H1 (cell line): Measurements from ENCODE around the gene AKT1. TPM values are rescaled to one million over a fixed set of nuclear protein-coding genes. Genes with fewer than 3 reads are reported as not detected.

ENCODE experiments used
- CTCF ChIA-PET: fragments of 300-600 bp; sonication (Branson Sonifier 250); formaldehyde crosslinking; loops from one replicate; lab custom pipeline; 2021; ENCODE audit not compliant: partially characterized antibody; lab: Charles Lee
- POLR2A ChIA-PET: fragments of 300-600 bp; sonication (Branson Sonifier 250); formaldehyde crosslinking; loops from one replicate; lab custom pipeline; 2021; ENCODE audit warnings: inconsistent platforms; ENCODE audit not compliant: partially characterized antibody; lab: Charles Lee
- DNase-seq, 2 experiments: peaks; one replicate each; pipeline versions ENCODE4 v3.0.0 to v3.0.0-alpha.2; 2010 to 2022; ENCODE audit warnings: low spot score in 2 of 2, low read depth in 1 of 2, mixed read lengths in 1 of 2
- FAIRE-seq: peaks from 2 replicates; lab custom pipeline; 2011; peaks lifted over from hg19 to GRCh38; lab: Jason Lieb, UNC
- H2AFZ ChIP-seq: 2 replicates; pipeline ENCODE4 v1.8.1; 2012; ENCODE audit warnings: low read length, inconsistent platforms
- H2AK5ac ChIP-seq: 2 replicates; pipeline ENCODE4 v1.6.1; 2013; ENCODE audit warnings: low read depth, low read length
- H2BK120ac ChIP-seq: replicated peaks from 2 replicates; pipeline ENCODE3; 2013; ENCODE audit warnings: low read depth, low read length, inconsistent platforms
- H2BK12ac ChIP-seq: 2 replicates; pipeline ENCODE4 v1.6.1; 2013; ENCODE audit warnings: low read depth, low read length
- H2BK15ac ChIP-seq: 2 replicates; pipeline ENCODE4 v1.6.1; 2013; ENCODE audit warnings: low read length
- H2BK20ac ChIP-seq: 2 replicates; pipeline ENCODE4 v1.6.1; 2013; ENCODE audit warnings: low read length
- H2BK5ac ChIP-seq: 2 replicates; pipeline ENCODE4 v1.6.1; 2013; ENCODE audit warnings: low read depth, low read length
- H3K14ac ChIP-seq: 2 replicates; pipeline ENCODE4 v1.6.1; 2013; ENCODE audit warnings: inconsistent platforms; ENCODE audit not compliant: insufficient read length
- H3K18ac ChIP-seq: 2 replicates; pipeline ENCODE4 v1.6.1; 2013; ENCODE audit warnings: low read length; ENCODE audit errors: extremely low read depth
- H3K23ac ChIP-seq: 2 replicates; pipeline ENCODE4 v1.6.1; 2013; ENCODE audit warnings: inconsistent platforms; ENCODE audit not compliant: insufficient read length
- H3K23me2 ChIP-seq: 2 replicates; pipeline ENCODE4 v1.6.1; 2013; ENCODE audit warnings: low read depth, low read length
- H3K27ac ChIP-seq: 2 replicates; pipeline ENCODE4 v1.6.1; 2011; ENCODE audit warnings: low read depth, low read length, inconsistent platforms
- H3K27me3 ChIP-seq, 4 experiments: replicated peaks in 1 of 4; 1 replicate in 1 of 4; 2 replicates in 3 of 4; pipeline versions ENCODE4 v1.6.1 to v1.8.1; 2011 to 2013; ENCODE audit warnings: low read length in 3 of 4, mild to moderate bottlenecking in 3 of 4, inconsistent platforms in 2 of 4, mixed read lengths in 2 of 4, moderate library complexity in 1 of 4; ENCODE audit not compliant: control insufficient read depth in 3 of 4, insufficient read depth in 3 of 4; ENCODE audit errors: extremely low read depth in 1 of 4
- H3K36me3 ChIP-seq, 4 experiments: 2 replicates each; pipeline versions ENCODE4 v1.6.1 to v1.8.1; 2011 to 2013; ENCODE audit warnings: mild to moderate bottlenecking in 4 of 4, low read length in 3 of 4, moderate library complexity in 2 of 4, control low read depth in 1 of 4, inconsistent platforms in 1 of 4; ENCODE audit not compliant: insufficient read depth in 4 of 4, control insufficient read depth in 2 of 4
- H3K4ac ChIP-seq: replicated peaks from 2 replicates; pipeline ENCODE3; 2013; ENCODE audit warnings: low read length, low read depth, mixed read lengths, inconsistent platforms; ENCODE audit not compliant: insufficient read length
- H3K4me1 ChIP-seq, 4 experiments: replicated peaks in 1 of 4; 1 replicate in 1 of 4; 2 replicates in 3 of 4; pipeline versions ENCODE4 v1.6.1 to v1.8.1; 2011 to 2013; ENCODE audit warnings: low read length in 3 of 4, inconsistent platforms in 2 of 4, mixed read lengths in 1 of 4; ENCODE audit not compliant: insufficient read depth in 4 of 4, control insufficient read depth in 3 of 4
- H3K4me2 ChIP-seq, 2 experiments: 2 replicates each; pipeline versions ENCODE4 v1.6.1 to v1.8.1; 2011 to 2013; ENCODE audit warnings: low read depth in 2 of 2, low read length in 2 of 2, control low read depth in 1 of 2, inconsistent platforms in 1 of 2, mild to moderate bottlenecking in 1 of 2; ENCODE audit not compliant: insufficient read depth in 1 of 2
- H3K4me3 ChIP-seq, 4 experiments: fragments of 200-600, 300-600 bp in 1 of 4; sonication (generic), shearing (Covaris generic), sonication (Bioruptor Twin) in 1 of 4; 2 replicates each; pipeline versions ENCODE4 v1.5.1 to v1.8.1; 2011 to 2016; ENCODE audit warnings: low read length in 4 of 4, low read depth in 3 of 4, control low read depth in 2 of 4, inconsistent platforms in 2 of 4, mild to moderate bottlenecking in 2 of 4, mixed read lengths in 1 of 4, moderate library complexity in 1 of 4; ENCODE audit not compliant: insufficient read depth in 2 of 4; ENCODE audit errors: extremely low read depth in 1 of 4
- H3K56ac ChIP-seq: replicated peaks from 2 replicates; pipeline ENCODE3; 2013; ENCODE audit warnings: low read depth, mild to moderate bottlenecking, mixed read lengths, low read length, inconsistent platforms; ENCODE audit not compliant: insufficient read length
- H3K79me1 ChIP-seq: 2 replicates; pipeline ENCODE4 v1.6.1; 2013; ENCODE audit warnings: low read depth, low read length, control low read depth
- H3K79me2 ChIP-seq, 2 experiments: 2 replicates each; pipeline versions ENCODE4 v1.6.1 to v1.8.1; 2012 to 2013; ENCODE audit warnings: low read length in 2 of 2, mild to moderate bottlenecking in 2 of 2, inconsistent platforms in 1 of 2; ENCODE audit not compliant: insufficient read depth in 2 of 2, control insufficient read depth in 1 of 2
- H3K9ac ChIP-seq, 4 experiments: replicated peaks in 1 of 4; 1 replicate in 1 of 4; 2 replicates in 3 of 4; pipeline versions ENCODE4 v1.6.1 to v1.8.1; 2011 to 2013; ENCODE audit warnings: low read depth in 3 of 4, low read length in 3 of 4, control low read depth in 2 of 4, mild to moderate bottlenecking in 2 of 4, moderate library complexity in 2 of 4, inconsistent platforms in 1 of 4; ENCODE audit errors: extremely low read depth in 1 of 4
- H3K9me3 ChIP-seq, 2 experiments: 2 replicates each; pipeline versions ENCODE4 v1.6.1 to v1.8.1; 2012 to 2013; ENCODE audit warnings: mild to moderate bottlenecking in 2 of 2, moderate library complexity in 2 of 2, control low read depth in 1 of 2, inconsistent platforms in 1 of 2, low read depth in 1 of 2, low read length in 1 of 2, mixed read lengths in 1 of 2; ENCODE audit not compliant: insufficient read depth in 2 of 2
- H4K20me1 ChIP-seq, 2 experiments: replicated peaks in 1 of 2; 2 replicates each; pipeline versions ENCODE3 to v1.8.1; 2011 to 2013; ENCODE audit warnings: inconsistent platforms in 2 of 2, low read length in 2 of 2, mild to moderate bottlenecking in 1 of 2; ENCODE audit not compliant: insufficient read depth in 2 of 2, control insufficient read depth in 1 of 2
- H4K5ac ChIP-seq: 2 replicates; pipeline ENCODE4 v1.6.1; 2013; ENCODE audit warnings: low read length, low read depth, mixed read lengths, inconsistent platforms; ENCODE audit not compliant: insufficient read length
- H4K8ac ChIP-seq: 2 replicates; pipeline ENCODE4 v1.8.0; 2013; ENCODE audit warnings: mild to moderate bottlenecking, moderate library complexity, low read length, inconsistent platforms; ENCODE audit not compliant: insufficient read depth; ENCODE audit errors: extremely low read depth
- H4K91ac ChIP-seq: replicated peaks from 2 replicates; pipeline ENCODE3; 2013; ENCODE audit warnings: low read length, mixed read lengths, inconsistent platforms; ENCODE audit not compliant: insufficient read length
- ASH2L ChIP-seq: fragments of 200-600, 300-600 bp; sonication (generic); IDR thresholded peaks from one replicate; pipeline ENCODE4 v1.7.1; 2017; ENCODE audit warnings: low read length
- CREB1 ChIP-seq: IDR thresholded peaks from 2 replicates; pipeline ENCODE4 v1.6.1; 2012; ENCODE audit warnings: inconsistent platforms
- EGR1 ChIP-seq: IDR thresholded peaks from 2 replicates; pipeline ENCODE4 v1.6.1; 2011; ENCODE audit warnings: low read depth, low read length, borderline replicate concordance
- EP300 ChIP-seq, 2 experiments: IDR thresholded peaks; 1 replicate in 1 of 2; 2 replicates in 1 of 2; pipeline ENCODE4 v1.6.1; 2011 to 2012; ENCODE audit warnings: low read depth in 2 of 2, low read length in 2 of 2, mild to moderate bottlenecking in 2 of 2, borderline replicate concordance in 1 of 2, inconsistent platforms in 1 of 2, moderate library complexity in 1 of 2
- FOSL1 ChIP-seq: IDR thresholded peaks from 2 replicates; pipeline ENCODE4 v1.6.1; 2011; ENCODE audit warnings: mild to moderate bottlenecking, low read depth, low read length, moderate library complexity; ENCODE audit not compliant: insufficient read depth
- GTF2F1 ChIP-seq: IDR thresholded peaks from 2 replicates; pipeline ENCODE4 v1.6.1; 2012; ENCODE audit warnings: low read depth, low read length, improper control_type of control experiment, borderline replicate concordance
- JUN ChIP-seq: IDR thresholded peaks from 2 replicates; pipeline ENCODE4 v1.6.1; 2011; ENCODE audit warnings: low read depth, mild to moderate bottlenecking, improper control_type of control experiment, low read length
- JUND ChIP-seq: IDR thresholded peaks from 2 replicates; pipeline ENCODE4 v1.6.1; 2011; ENCODE audit warnings: mild to moderate bottlenecking, improper control_type of control experiment, low read length
- MAFK ChIP-seq: IDR thresholded peaks from 2 replicates; pipeline ENCODE4 v1.6.1; 2012; ENCODE audit warnings: low read depth, mild to moderate bottlenecking, improper control_type of control experiment, low read length
- MAX ChIP-seq: IDR thresholded peaks from 2 replicates; pipeline ENCODE4 v1.6.1; 2012; ENCODE audit warnings: inconsistent platforms
- POLR2AphosphoS5 ChIP-seq: IDR thresholded peaks from 2 replicates; pipeline ENCODE4 v1.6.1; 2011; ENCODE audit warnings: low read depth, low read length
- RBBP5 ChIP-seq: IDR thresholded peaks from 2 replicates; pipeline ENCODE4 v1.7.1; 2012; ENCODE audit warnings: low read depth, mild to moderate bottlenecking, inconsistent platforms, low read length, moderate library complexity, borderline replicate concordance
- RFX5 ChIP-seq: IDR thresholded peaks from 2 replicates; pipeline ENCODE4 v1.6.1; 2011; ENCODE audit warnings: low read depth, low read length, improper control_type of control experiment, borderline replicate concordance
- SRF ChIP-seq: IDR thresholded peaks from 2 replicates; pipeline ENCODE4 v1.6.1; 2011; ENCODE audit warnings: mild to moderate bottlenecking, low read depth, low read length, moderate library complexity
- TEAD4 ChIP-seq: IDR thresholded peaks from 2 replicates; pipeline ENCODE4 v1.6.1; 2012; ENCODE audit warnings: low read depth, low read length, inconsistent platforms, mixed read lengths
- WGBS, 2 experiments: shearing (Covaris generic) in 1 of 2; methylation state at CpG; one replicate each; pipeline versions ENCODE4 v1.1.6 to v1.1.7; 2013 to 2015; ENCODE audit warnings: low lambda C conversion rate in 2 of 2, mixed read lengths in 2 of 2, inconsistent platforms in 1 of 2, low coverage in 1 of 2, missing lambda C conversion rate in 1 of 2; ENCODE audit not compliant: insufficient replicate concordance in 2 of 2, insufficient coverage in 1 of 2, insufficient read length in 1 of 2; ENCODE audit errors: extremely low coverage in 1 of 2, missing lambda C conversion rate in 1 of 2; 5-methylcytosine and 5-hydroxymethylcytosine counted together
- polyA plus RNA-seq, 7 experiments: library from polyadenylated mRNA; depleted of rRNA in 3 of 7; stranded (reverse) in 5 of 7; unstranded in 2 of 7; fragments of >200 nt in 5 of 7; fragments of 200-250 nt in 2 of 7; gene quantifications; 1 replicate in 5 of 7; 2 replicates in 1 of 7; 4 replicates in 1 of 7; pipeline versions ENCODE4 v1.2.1 to v1.2.3, GENCODE V29; 2011 to 2013; ENCODE audit warnings: missing spikeins in 2 of 7, mixed read lengths in 2 of 7
- total RNA-seq: library from RNA; stranded (reverse); fragmentation: NEBNext Ultra II Directional; extraction: Animal tissue kit (Norgen Biotek cat#: 25700); gene quantifications from 2 replicates; pipeline ENCODE4 v1.2.1, GENCODE V29; 2021

AKT1 gene
- total and polyA plus RNA-seq, 2 of the 8 experiments (the other 6 are each of a cell fraction or from before 2014, with no cell fraction given) = 68.1 to 71.5 TPM

GRCh38 chr14:104791425-104791824 lies 4.1 kb downstream of the AKT1 start:
- Histone ChIP-seq H2BK120ac (no peak overlapping the region), H4K20me1 (peaks cover 26 to 39% of the 10 kb centered on the region in 2 experiments), H3K56ac (no peak overlapping the region), H3K79me1 (peaks cover 8% of the 10 kb centered on the region), H2BK12ac (no peak overlapping the region), H3K36me3 (peaks cover 0 to 4% (median 0%) of the 10 kb centered on the region in 4 experiments; a peak in 3 of 8 replicates), H4K5ac (no peak overlapping the region), H3K27ac (no peak overlapping the region), H3K9ac (no peak overlapping the region), H3K9me3 (no peaks in the 10 kb centered on the region), H2AK5ac (no peak overlapping the region), H2BK5ac (no peak overlapping the region), H3K23me2 (peaks cover 13% of the 10 kb centered on the region; the same call in 1 of the 2 replicates), H3K4me2 (no peak overlapping the region), H4K91ac (no peak overlapping the region), H2BK15ac (no peak overlapping the region), H3K4me1 (peaks cover 4 to 26% (median 16%) of the 10 kb centered on the region in 4 experiments), H2AFZ (no peak overlapping the region), H3K4ac (no peak overlapping the region), H3K14ac (no peak overlapping the region), H2BK20ac (no peak overlapping the region), H4K8ac (no peak overlapping the region), H3K23ac (no peak overlapping the region), H3K79me2 (peaks cover 0 to 6% of the 10 kb centered on the region in 2 experiments; a peak in 1 of 4 replicates), H3K18ac (no peak overlapping the region), H3K4me3 (no peak overlapping the region), H3K27me3 (peaks cover 0 to 13% (median 9%) of the 10 kb centered on the region in 4 experiments; a peak in 5 of 7 replicates)
- DNase-seq = no peak
- POLR2A ChIA-PET = interaction anchor here (0.9 to 1.4 kb wide), 4 partner anchors 19 to 75 kb away, joined by 3 to 4 read pairs (median 3); no protein-coding TSS in a partner anchor
- CTCF ChIA-PET = interaction anchor here (4.7 to 11.1 kb wide), 2 partner anchors 12 to 21 kb away, joined by 35 to 110 read pairs; no protein-coding TSS in a partner anchor
- FAIRE-seq = no peak
- no peak for TF ChIP-seq EP300 (IDR thresholded peaks at IDR 0.05; ENCODE audit: borderline replicate concordance in 1 of 2, low read depth in 2 of 2, low read length in 2 of 2)
- TF ChIP-seq JUN = no peak
- TF ChIP-seq CREB1 = no peak
- no peak for TF ChIP-seq TEAD4
- no peak for TF ChIP-seq MAX
- no peak for TF ChIP-seq RBBP5
- TF ChIP-seq JUND = no peak
- TF ChIP-seq MAFK = no peak
- TF ChIP-seq ASH2L = no peak
- no peak for TF ChIP-seq EGR1
- TF ChIP-seq POLR2AphosphoS5 = no peak
- no peak for TF ChIP-seq RFX5
- TF ChIP-seq SRF = no peak
- no peak for TF ChIP-seq GTF2F1
- TF ChIP-seq FOSL1 = no peak
- 90% methylated on average over 8 of the region's 9 CpGs; no CpG with 5 or more reads in 1 of the 2 experiments for WGBS, 2 experiments
